Loucy (cell line): ENCODE data around the gene MAP3K15.

Source experiments
- H2AFZ ChIP-seq: fragments of 200-600 bp; sonication (generic); 2 replicates; pipeline ENCODE4 v1.6.0; 2016; ENCODE audit warnings: antibody characterized with exemption, mild to moderate bottlenecking, low read length, moderate library complexity
- H3F3A ChIP-seq: fragments of 200-600 bp; 2 replicates; pipeline ENCODE4 v1.6.0; 2016; ENCODE audit warnings: antibody characterized with exemption, low read depth, mild to moderate bottlenecking
- H3K27me3 ChIP-seq: fragments of 200-600 bp; sonication (generic); 2 replicates; pipeline ENCODE4 v1.6.1; 2014; ENCODE audit warnings: low read length, mild to moderate bottlenecking; ENCODE audit not compliant: insufficient read depth, poor library complexity, severe bottlenecking
- H3K36me3 ChIP-seq: fragments of 200-600 bp; sonication (generic); 2 replicates; pipeline ENCODE4 v1.6.1; 2016; ENCODE audit warnings: low read length; ENCODE audit not compliant: insufficient read depth
- H3K4me1 ChIP-seq: fragments of 200-600 bp; sonication (generic); 2 replicates; pipeline ENCODE4 v1.5.1; 2014; ENCODE audit warnings: low read length, mild to moderate bottlenecking; ENCODE audit not compliant: insufficient read depth, poor library complexity, severe bottlenecking
- H3K4me2 ChIP-seq: fragments of 200-600 bp; sonication (generic); 2 replicates; pipeline ENCODE4 v1.6.0; 2014; ENCODE audit warnings: antibody characterized with exemption, low read length, low read depth, mild to moderate bottlenecking; ENCODE audit not compliant: poor library complexity, severe bottlenecking
- H3K4me3 ChIP-seq: fragments of 200-600 bp; sonication (generic); 2 replicates; pipeline ENCODE4 v1.5.1; 2014; ENCODE audit warnings: low read length, mild to moderate bottlenecking, mixed read lengths; ENCODE audit not compliant: poor library complexity, severe bottlenecking
- H3K79me2 ChIP-seq: fragments of 200-600 bp; sonication (generic); 2 replicates; pipeline ENCODE4 v1.6.1; 2014; ENCODE audit warnings: low read length; ENCODE audit not compliant: insufficient read depth
- H3K9ac ChIP-seq: fragments of 200-600 bp; sonication (generic); 2 replicates; pipeline ENCODE4 v1.6.0; 2014; ENCODE audit warnings: mild to moderate bottlenecking, low read depth, low read length, moderate library complexity; ENCODE audit not compliant: poor library complexity, severe bottlenecking
- H3K9me2 ChIP-seq: fragments of 200-600 bp; sonication (generic); replicated peaks from 2 replicates; pipeline ENCODE4 v1.6.1; 2016; ENCODE audit warnings: low read depth, low read length, mixed read lengths
- H3K9me3 ChIP-seq: fragments of 200-600 bp; sonication (generic); 2 replicates; pipeline ENCODE4 v1.6.1; 2014; ENCODE audit warnings: mild to moderate bottlenecking, antibody characterized with exemption, low read length, low read depth; ENCODE audit not compliant: insufficient read depth
- H4K20me1 ChIP-seq: fragments of 200-600 bp; sonication (generic); 2 replicates; pipeline ENCODE4 v1.6.0; 2014; ENCODE audit warnings: antibody characterized with exemption, low read length, mild to moderate bottlenecking; ENCODE audit not compliant: insufficient read depth, poor library complexity, severe bottlenecking
- EZH2phosphoT487 ChIP-seq: fragments of 200-600 bp; IDR thresholded peaks from 2 replicates; pipeline ENCODE4 v1.6.1; 2018; ENCODE audit warnings: antibody characterized with exemption, mild to moderate bottlenecking, moderate library complexity, borderline replicate concordance
- TF ChIP-seq, protein P1 (sequence below): fragments of 200-600 bp; sonication (generic); conservative IDR thresholded peaks from 2 replicates; pipeline ENCODE4 v1.5.1; 2014; ENCODE audit warnings: mild to moderate bottlenecking, antibody characterized with exemption, low read length

MAP3K15 gene

DNA sequence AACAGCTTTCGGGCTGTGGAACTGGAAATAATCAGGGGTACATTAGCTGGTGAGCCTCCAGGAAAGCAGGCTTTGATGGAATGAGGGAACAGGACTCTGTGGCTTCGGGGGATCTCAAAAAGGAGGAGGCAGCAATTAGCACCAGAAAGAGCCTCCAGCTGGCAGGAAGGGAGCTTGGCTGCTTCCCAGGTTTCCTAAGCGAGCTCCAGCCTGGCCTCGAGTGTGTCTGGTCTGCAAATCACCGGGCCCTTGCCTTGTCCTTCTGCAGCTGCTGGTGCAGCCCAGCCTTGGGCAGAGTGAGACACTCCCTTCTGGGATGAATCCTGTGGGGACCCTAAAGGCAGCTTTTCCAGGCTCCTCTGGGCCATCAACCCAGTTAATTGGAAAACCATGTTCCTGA lies 182.3 kb downstream of the MAP3K15 start:
- Histone ChIP-seq H3K4me2 (no peak overlapping the region), H3K9me3 (no peaks in the 10 kb centered on the region; the same call in 1 of the 2 replicates), H3K27me3 (no peaks in the 10 kb centered on the region), H3K36me3 (no peaks in the 10 kb centered on the region), H3K79me2 (no peaks in the 10 kb centered on the region), H3K4me1 (no peaks in the 10 kb centered on the region), H3K4me3 (no peak overlapping the region), H2AFZ (no peak overlapping the region), H3K9me2 (no peaks in the 10 kb centered on the region), H3K9ac (no peak overlapping the region), H3F3A (no peaks in the 10 kb centered on the region), H4K20me1 (no peaks in the 10 kb centered on the region)
- no peak for TF ChIP-seq EZH2phosphoT487
- TF ChIP-seq, protein P1, sequence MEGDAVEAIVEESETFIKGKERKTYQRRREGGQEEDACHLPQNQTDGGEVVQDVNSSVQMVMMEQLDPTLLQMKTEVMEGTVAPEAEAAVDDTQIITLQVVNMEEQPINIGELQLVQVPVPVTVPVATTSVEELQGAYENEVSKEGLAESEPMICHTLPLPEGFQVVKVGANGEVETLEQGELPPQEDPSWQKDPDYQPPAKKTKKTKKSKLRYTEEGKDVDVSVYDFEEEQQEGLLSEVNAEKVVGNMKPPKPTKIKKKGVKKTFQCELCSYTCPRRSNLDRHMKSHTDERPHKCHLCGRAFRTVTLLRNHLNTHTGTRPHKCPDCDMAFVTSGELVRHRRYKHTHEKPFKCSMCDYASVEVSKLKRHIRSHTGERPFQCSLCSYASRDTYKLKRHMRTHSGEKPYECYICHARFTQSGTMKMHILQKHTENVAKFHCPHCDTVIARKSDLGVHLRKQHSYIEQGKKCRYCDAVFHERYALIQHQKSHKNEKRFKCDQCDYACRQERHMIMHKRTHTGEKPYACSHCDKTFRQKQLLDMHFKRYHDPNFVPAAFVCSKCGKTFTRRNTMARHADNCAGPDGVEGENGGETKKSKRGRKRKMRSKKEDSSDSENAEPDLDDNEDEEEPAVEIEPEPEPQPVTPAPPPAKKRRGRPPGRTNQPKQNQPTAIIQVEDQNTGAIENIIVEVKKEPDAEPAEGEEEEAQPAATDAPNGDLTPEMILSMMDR: no peak

DNA sequence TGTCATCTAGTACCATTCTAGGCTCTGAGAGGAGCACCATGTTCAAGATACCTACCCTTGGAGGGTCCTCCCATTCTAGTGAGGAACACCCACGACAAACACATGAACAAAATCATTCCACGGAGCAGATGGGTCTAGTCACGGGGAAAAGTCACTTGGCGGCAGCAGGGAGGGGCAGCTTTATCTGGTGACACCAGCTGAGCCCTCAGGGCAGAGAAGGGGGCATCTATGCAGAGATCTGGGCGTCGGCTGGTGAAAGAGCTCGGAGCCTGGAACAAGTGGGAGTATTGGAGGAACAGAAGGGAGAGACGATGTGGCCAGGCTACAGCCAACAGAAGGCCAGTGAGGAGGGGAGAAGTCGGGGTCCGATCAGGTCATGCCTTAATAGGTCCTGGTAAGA lies 183.5 kb downstream of the MAP3K15 start:
- TF ChIP-seq, protein P1: no peak
- no peak for TF ChIP-seq EZH2phosphoT487
- Histone ChIP-seq H3K79me2 (no peaks in the 10 kb centered on the region), H2AFZ (no peak overlapping the region), H3F3A (no peaks in the 10 kb centered on the region), H3K36me3 (no peaks in the 10 kb centered on the region), H3K4me3 (no peak overlapping the region), H3K9me2 (no peaks in the 10 kb centered on the region), H3K4me2 (no peak overlapping the region), H3K9ac (no peak overlapping the region), H3K27me3 (no peaks in the 10 kb centered on the region), H3K9me3 (no peaks in the 10 kb centered on the region; the same call in 1 of the 2 replicates), H3K4me1 (no peaks in the 10 kb centered on the region), H4K20me1 (no peaks in the 10 kb centered on the region)

DNA sequence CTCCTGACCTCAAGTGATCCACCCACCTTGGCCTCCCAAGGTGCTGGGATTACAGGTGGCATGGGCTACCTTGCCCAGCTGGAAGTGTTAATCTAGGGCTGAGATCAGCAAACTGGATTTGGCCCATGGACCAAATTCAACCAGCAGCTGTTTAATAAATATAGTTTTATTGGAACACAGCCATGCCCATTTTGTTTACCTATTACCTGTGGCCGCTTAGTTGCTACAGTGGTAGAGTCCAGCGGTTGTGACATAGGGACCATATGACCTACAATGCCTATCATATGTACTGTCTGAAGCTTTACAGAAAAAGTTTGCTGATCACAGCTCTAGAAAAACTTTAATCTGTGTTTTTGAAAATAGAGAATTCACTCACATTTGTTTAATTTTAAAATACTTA lies 188.7 kb downstream of the MAP3K15 start:
- H3K9me2 ChIP-seq: no peaks in the 10 kb centered on the region
- TF ChIP-seq, protein P1: no peak
- TF ChIP-seq EZH2phosphoT487: no peak
- H3K36me3 ChIP-seq: no peaks in the 10 kb centered on the region
- no peak overlapping the region for H2AFZ ChIP-seq
- H3K4me1 ChIP-seq: no peaks in the 10 kb centered on the region
- no peaks in the 10 kb centered on the region for H3F3A ChIP-seq
- H3K4me3 ChIP-seq: no peak overlapping the region
- H3K4me2 ChIP-seq: no peak overlapping the region
- H3K9me3 ChIP-seq: no peaks in the 10 kb centered on the region
- no peaks in the 10 kb centered on the region for H3K79me2 ChIP-seq
- H3K27me3 ChIP-seq: no peaks in the 10 kb centered on the region
- no peak overlapping the region for H3K9ac ChIP-seq
- no peaks in the 10 kb centered on the region for H4K20me1 ChIP-seq
